Right atrium auricular region (tissue), 2 donors: ENCODE measurements around the gene TSHR. TPM values are rescaled to one million over a fixed set of nuclear protein-coding genes. Genes with fewer than 3 reads are reported as not detected.

ENCODE experiments used
- DNase-seq: peaks from one replicate; pipeline ENCODE4 v3.0.0-alpha.2; 2019; ENCODE audit warnings: low spot score
- H3K27ac ChIP-seq, 2 donors: fragments of 200-600 bp; sonication (generic); 1 replicate in 1 of 2; 2 replicates in 1 of 2; pipeline ENCODE4 v1.5.1; 2016 to 2019
- H3K27me3 ChIP-seq, 2 donors: fragments of 200-600 bp; sonication (generic); one replicate each; pipeline versions ENCODE4 v1.5.1 to v1.6.0; 2017 to 2019
- H3K36me3 ChIP-seq: fragments of 200-600 bp; sonication (generic); one replicate; pipeline ENCODE4 v1.5.1; 2016
- H3K4me1 ChIP-seq, 2 donors: fragments of 200-600 bp; sonication (generic); one replicate each; pipeline versions ENCODE4 v1.5.1 to v1.6.0; 2017 to 2019
- H3K4me3 ChIP-seq, 2 donors: fragments of 200-600 bp; sonication (generic); 1 replicate in 1 of 2; 2 replicates in 1 of 2; pipeline ENCODE4 v1.5.1; 2017 to 2019; ENCODE audit warnings: mild to moderate bottlenecking in 1 of 2, moderate library complexity in 1 of 2
- H3K9me3 ChIP-seq, 2 donors: fragments of 200-600 bp; sonication (generic); one replicate each; pipeline ENCODE4 v1.5.1; 2019
- CTCF ChIP-seq, 2 donors: fragments of 200-600 bp; sonication (generic); IDR thresholded peaks; one replicate each; pipeline ENCODE4 v1.5.1; 2019; ENCODE audit warnings: antibody characterized with exemption in 2 of 2
- total RNA-seq, 2 donors: library from RNA; depleted of rRNA; stranded (reverse); fragments of >200 nt; gene quantifications; one replicate each; pipeline ENCODE4 v1.1.0, GENCODE V29; 2016

TSHR gene
- total RNA-seq, 2 donors from 2014 or later: not detected

DNA sequence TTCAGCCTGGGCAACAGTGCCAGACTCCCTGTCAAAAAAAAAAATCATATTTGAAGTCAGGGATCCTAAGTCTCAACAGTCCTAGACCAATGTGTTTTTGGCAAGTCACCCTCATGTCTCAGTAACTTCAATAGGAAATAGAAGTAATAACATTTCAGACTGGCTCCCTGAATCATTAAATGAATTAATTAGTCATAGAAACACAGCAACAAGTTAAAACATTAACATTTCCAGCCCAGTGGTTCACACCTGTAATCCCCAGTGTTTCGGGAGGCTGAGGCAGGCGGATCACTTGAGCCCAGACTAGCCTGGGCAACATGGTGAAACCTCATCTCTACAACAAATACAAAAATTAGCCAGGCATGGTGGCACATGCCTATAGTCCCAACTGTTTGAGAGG lies 140.1 kb downstream of the TSHR start:
- DNase-seq: no peak
- Histone ChIP-seq H3K9me3 (no peaks in the 10 kb centered on the region), H3K27me3 (no peaks in the 10 kb centered on the region), H3K27ac (no peak overlapping the region), H3K36me3 (no peaks in the 10 kb centered on the region), H3K4me1 (no peaks in the 10 kb centered on the region), H3K4me3 (no peak overlapping the region)
- TF ChIP-seq CTCF (IDR thresholded peaks at IDR 0.05): no peak

- Histone ChIP-seq H3K9me3 (no peaks in the 10 kb centered on the region), H3K4me3 (no peak overlapping the region), H3K4me1 (no peaks in the 10 kb centered on the region), H3K27ac (no peak overlapping the region), H3K27me3 (no peaks in the 10 kb centered on the region), H3K36me3 (no peaks in the 10 kb centered on the region)
- TF ChIP-seq CTCF (IDR thresholded peaks at IDR 0.05): no peak
- DNase-seq: no peak
These were observed 141.2 kb downstream of the TSHR start for GRCh38 chr14:81096656-81097055.

GRCh38 chr14:81102217-81102616 lies 146.8 kb downstream of the TSHR start:
- no peak for DNase-seq
- Histone ChIP-seq H3K9me3 (no peaks in the 10 kb centered on the region), H3K4me3 (no peak overlapping the region), H3K27ac (no peak overlapping the region), H3K4me1 (no peaks in the 10 kb centered on the region), H3K36me3 (no peaks in the 10 kb centered on the region), H3K27me3 (no peaks in the 10 kb centered on the region)
- no peak for TF ChIP-seq CTCF (IDR thresholded peaks at IDR 0.05)

DNA sequence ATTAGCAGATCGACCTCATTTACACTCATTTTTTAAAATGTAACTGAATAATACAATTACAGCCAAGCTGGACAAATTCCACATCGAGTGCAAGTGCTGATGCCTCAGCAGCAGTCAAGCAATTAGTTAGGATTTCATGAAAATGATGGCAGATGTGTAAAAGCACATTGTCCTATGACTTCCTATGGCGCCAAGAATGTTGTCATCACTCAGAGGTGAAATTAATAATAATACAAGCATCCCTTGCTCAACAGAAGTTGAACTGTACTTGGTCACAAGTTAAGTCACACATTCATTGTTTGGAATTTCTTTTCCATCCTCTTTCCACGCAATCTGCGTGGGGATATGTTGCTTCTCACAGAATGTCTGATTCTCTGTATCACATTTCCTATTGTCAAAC lies 148.0 kb downstream of the TSHR start:
- H3K9me3 ChIP-seq: no peaks in the 10 kb centered on the region
- H3K27me3 ChIP-seq: no peaks in the 10 kb centered on the region
- DNase-seq: no peak
- no peak for TF ChIP-seq CTCF (IDR thresholded peaks at IDR 0.05)
- no peaks in the 10 kb centered on the region for H3K36me3 ChIP-seq
- no peak overlapping the region for H3K27ac ChIP-seq
- H3K4me3 ChIP-seq: no peak overlapping the region
- no peaks in the 10 kb centered on the region for H3K4me1 ChIP-seq

DNA sequence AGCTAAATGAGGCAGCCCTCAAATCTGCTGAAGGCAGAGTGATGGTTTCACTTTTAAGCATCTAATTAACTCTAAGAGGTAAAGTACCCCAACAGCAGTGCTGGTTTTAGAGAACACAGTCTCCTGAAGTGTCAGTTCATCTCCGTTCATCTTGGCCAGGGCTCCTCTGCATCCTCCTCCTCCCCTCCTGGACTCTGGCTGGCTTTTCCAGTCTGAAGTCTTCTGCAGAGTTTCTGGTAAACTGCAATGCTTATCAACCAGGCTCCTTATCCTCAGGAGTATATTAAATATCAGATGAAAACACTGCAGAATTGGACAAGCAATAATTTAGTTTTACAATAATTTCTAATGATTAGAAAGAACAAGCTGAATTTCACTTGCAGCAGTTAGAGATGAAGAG lies 150.0 kb downstream of the TSHR start:
- H3K27ac ChIP-seq: no peak overlapping the region
- H3K36me3 ChIP-seq: no peaks in the 10 kb centered on the region
- no peak for TF ChIP-seq CTCF (IDR thresholded peaks at IDR 0.05)
- H3K27me3 ChIP-seq: no peaks in the 10 kb centered on the region
- H3K4me3 ChIP-seq: no peak overlapping the region
- H3K4me1 ChIP-seq: no peaks in the 10 kb centered on the region
- DNase-seq: no peak
- no peaks in the 10 kb centered on the region for H3K9me3 ChIP-seq

- Histone ChIP-seq H3K9me3 (no peaks in the 10 kb centered on the region), H3K36me3 (no peaks in the 10 kb centered on the region), H3K27me3 (no peaks in the 10 kb centered on the region), H3K4me3 (no peak overlapping the region), H3K4me1 (no peaks in the 10 kb centered on the region), H3K27ac (no peak overlapping the region)
- DNase-seq: no peak
- no peak for TF ChIP-seq CTCF (IDR thresholded peaks at IDR 0.05)
These were observed 150.5 kb downstream of the TSHR start for GRCh38 chr14:81105961-81106360.
